Activated CD4-positive, alpha-beta T cell treated with anti-CD3 and anti-CD28 coated beads, Interleukin-2, amount 50 U/mL, for 16 hours (primary cell): ENCODE measurements around the gene MEGF9.

Source experiments
- DNase-seq: peaks from one replicate; pipeline ENCODE4 v3.0.0-alpha.2; 2020

The MEGF9 gene

GRCh38 chr9:120619751-120620655, 94.3 kb downstream of the MEGF9 start:
- peak; percentile 63 for DNase-seq

DNA sequence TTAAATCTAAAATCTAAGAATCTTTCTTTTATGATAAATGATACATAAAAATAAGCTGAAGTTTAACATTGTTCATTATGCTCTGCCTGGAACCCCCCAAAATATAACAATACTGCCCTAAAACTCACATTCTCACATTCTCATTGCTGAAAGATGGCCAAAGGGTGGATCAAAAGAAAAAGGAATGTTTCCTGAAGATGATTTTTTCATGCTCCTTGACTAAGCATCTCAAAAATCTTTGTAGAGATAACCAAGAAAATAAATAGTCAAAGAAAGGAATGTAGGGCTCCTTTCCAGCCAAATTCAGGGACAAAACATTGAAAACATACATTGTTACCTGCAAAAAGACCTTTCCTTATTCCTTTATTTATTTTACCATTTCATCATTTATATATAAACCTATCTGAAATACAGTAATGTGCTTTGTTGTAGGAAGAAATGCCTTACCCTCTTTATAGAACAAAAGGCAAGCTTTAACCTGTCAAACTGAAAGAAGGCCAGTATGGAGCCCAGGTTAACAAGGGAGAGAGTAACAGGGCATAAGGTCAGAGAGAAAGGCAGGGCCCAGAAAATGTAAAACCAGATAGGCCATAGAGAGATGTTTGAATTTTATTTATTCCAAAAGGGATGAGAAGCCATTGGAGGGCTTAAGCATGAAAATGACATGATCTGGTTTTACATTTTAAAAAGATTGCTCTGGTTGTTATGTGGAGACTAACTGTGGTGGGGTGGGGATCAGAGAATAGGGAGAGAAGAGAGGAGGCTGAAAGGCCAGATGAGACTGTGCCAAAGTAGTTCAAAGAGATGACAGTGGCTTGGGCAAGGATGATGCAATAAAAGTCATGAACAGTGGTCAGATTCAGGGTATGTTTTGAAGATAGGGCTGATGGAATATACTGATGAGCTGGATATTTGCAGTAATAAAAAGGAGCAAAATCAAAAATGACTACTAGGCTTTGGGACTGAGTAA, 97.0 kb downstream of the MEGF9 start:
- DNase-seq: no peak

GRCh38 chr9:120612218-120612617, 102.1 kb downstream of the MEGF9 start:
- DNase-seq: no peak

- no peak for DNase-seq
Measured at GRCh38 chr9:120611690-120612068, 102.6 kb downstream of the MEGF9 start.

- DNase-seq: no peak
Measured at GRCh38 chr9:120610975-120611689, 103.1 kb downstream of the MEGF9 start.

DNA sequence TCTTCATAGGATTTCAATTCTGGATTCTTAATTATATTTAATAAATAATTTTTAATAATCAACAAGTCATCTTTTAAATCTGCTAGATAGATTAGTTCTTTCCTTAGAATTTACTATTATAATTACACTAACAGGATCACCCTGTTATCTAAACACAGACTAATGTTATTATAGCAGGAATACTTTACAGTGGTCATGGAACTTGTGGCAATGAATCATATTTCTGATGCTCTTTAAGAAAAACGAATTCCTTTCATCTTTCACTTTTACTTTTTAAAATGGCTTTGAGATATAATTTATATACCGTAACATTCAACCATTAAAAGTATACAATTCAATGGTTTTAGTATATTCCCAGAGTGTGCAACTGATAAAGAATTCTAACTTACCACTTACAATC, 104.6 kb downstream of the MEGF9 start:
- DNase-seq: no peak

DNA sequence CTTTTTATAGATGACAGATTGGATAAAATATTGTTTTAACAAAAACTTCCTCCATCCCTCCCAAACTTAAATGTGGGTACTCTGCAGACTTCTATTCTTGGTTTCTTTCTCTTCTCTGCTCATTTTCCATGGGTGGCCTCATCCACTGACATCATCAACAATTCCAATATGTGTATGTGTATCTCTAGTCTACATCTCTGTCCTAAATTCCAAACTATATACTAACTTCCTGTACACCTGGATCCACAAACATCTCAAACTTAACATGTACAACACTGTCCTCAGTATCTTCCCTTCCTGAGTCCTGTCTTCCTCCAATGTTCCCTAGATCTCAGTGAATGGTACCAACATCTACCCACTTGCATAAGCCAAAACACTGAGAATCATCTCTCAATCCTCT, 105.8 kb downstream of the MEGF9 start:
- no peak for DNase-seq

GRCh38 chr9:120603591-120603990, 110.7 kb downstream of the MEGF9 start:
- DNase-seq: no peak

GRCh38 chr9:120603010-120603409, 111.3 kb downstream of the MEGF9 start:
- DNase-seq: no peak

- no peak for DNase-seq
Measured at GRCh38 chr9:120593955-120594277, 120.4 kb downstream of the MEGF9 start.

DNA sequence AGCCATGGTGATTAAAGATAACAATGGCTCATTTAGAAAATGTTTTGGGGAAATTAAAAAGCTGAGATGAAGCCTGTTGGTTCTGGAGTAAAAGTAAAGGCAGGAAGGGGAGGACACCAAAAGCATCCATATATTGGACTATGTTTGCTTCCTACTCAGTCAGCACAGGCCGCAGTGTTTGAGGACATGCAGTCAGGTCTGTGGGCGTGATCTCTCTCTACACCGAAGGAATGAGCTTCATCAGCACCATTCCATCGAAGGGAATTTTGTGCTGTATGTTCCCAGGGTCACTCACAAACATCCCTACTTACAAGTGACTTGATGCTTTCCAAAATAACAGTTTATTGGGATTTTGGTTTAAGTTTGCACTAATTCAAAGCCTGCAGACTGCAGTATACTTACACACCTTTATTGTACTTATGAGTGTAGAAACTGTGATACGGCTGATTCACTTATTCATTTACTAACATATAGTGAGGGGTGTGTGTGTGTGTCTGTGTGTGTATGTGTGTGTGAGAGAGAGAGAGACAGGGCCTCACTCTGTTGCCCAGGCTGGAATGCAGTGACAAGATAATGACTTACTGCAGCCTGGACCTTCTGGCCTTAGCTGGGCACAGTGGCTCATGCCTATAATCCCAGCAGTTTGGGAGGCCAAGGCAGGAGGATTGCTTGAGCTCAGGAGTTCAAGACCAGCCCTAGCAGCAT, 120.9 kb downstream of the MEGF9 start:
- no peak for DNase-seq

- DNase-seq: no peak
Measured at GRCh38 chr9:120592210-120592609, 122.1 kb downstream of the MEGF9 start.

GRCh38 chr9:120587328-120587727, 126.9 kb downstream of the MEGF9 start:
- DNase-seq: no peak

GRCh38 chr9:120583958-120584369, 130.3 kb downstream of the MEGF9 start:
- DNase-seq: peak; percentile 52

DNA sequence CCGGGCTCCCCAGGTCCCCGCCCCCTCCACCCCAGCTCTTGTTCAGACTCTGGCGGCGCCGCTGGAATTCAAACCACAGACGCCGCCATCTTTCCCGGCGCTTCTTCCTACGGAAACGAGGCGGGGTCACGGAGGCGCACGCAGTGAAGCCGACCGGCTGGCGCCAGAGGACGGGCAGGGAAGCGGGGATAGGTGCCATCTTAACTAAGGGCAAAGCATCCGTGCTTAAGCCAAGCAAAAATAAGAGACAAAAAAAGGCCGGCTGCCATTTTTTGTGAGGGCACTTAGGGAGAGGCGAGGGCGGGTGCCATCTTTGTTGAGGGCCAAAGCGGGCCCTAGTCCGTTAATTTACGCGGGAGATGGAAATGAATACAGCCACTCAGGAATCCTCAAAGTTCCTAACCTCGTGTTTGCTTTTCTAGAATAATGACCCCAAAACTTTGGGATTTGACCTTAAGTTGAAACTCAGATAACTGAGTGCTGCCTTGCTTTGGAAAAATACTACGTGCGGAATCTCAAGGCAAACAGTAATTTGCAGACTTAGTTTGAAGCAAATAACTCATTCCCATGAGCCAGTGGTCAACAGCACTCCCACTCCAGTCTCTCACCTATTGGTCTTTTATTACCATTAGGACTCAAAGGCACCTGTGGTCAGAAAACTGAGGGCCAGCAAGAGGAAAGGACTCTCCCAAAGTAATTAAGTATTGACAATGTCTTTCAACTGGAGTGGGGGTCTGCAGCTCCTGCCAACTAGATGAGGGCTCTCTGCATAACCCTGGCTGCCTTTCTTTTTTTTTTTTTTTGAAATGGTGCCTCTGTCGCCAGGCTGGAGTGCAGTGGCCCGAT, 134.0 kb downstream of the MEGF9 start, which contains the start of gene CDK5RAP2:
Gene CDK5RAP2 (minus strand): TSS at position 117 of the 846 bp plus-strand sequence. CDS start 189 bp downstream, outside the sequence.
- DNase-seq: peak; percentile 97

GRCh38 chr9:120579139-120580050, 134.9 kb downstream of the MEGF9 start:
- peak; percentile 3 for DNase-seq

DNA sequence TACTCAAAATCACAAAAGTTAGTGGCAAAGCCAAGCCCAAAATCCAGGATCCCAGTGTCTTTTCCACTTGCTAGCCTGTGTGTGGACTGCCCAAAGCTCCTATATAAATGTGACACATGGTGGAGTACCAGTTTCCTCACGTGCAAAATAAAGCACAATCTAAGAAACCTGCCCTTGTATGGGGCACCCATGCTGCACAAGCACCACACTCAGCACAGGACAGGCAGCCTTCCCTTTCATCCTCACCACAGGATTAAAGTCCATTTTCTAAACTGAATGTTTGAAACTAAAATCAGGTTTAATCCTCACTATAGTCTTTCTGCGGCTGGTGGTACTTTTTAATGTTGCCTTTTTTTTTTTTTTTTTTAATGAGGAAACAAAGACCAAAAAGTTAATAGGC, 139.8 kb downstream of the MEGF9 start:
- no peak for DNase-seq

DNA sequence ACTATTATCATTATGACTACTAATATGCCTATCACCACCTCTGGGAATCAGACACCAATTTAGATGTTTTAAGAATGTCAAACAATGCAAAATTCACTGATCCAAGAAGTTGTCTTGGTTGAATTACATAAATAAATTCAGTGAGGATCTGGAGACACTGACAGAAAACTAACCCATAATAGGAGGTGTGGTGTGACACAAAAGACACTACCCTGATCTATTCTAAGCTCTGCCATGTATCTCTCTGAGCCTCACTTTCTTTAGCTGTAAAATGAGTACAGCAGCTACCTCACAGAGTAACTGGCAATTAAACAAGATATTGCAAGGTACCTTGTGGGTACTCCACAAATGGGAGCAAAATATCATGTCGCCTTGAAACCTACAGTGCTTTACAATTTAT, 141.8 kb downstream of the MEGF9 start:
- DNase-seq: no peak

GRCh38 chr9:120571443-120572257, 142.6 kb downstream of the MEGF9 start:
- no peak for DNase-seq
